Globus pallidus (tissue), 1 donor: ENCODE results near the gene RNF175.

Experiments used
- DNase-seq: peaks from one replicate; pipeline ENCODE4 v3.0.0-alpha.2; 2015; ENCODE audit warnings: low spot score

RNF175 gene

DNA sequence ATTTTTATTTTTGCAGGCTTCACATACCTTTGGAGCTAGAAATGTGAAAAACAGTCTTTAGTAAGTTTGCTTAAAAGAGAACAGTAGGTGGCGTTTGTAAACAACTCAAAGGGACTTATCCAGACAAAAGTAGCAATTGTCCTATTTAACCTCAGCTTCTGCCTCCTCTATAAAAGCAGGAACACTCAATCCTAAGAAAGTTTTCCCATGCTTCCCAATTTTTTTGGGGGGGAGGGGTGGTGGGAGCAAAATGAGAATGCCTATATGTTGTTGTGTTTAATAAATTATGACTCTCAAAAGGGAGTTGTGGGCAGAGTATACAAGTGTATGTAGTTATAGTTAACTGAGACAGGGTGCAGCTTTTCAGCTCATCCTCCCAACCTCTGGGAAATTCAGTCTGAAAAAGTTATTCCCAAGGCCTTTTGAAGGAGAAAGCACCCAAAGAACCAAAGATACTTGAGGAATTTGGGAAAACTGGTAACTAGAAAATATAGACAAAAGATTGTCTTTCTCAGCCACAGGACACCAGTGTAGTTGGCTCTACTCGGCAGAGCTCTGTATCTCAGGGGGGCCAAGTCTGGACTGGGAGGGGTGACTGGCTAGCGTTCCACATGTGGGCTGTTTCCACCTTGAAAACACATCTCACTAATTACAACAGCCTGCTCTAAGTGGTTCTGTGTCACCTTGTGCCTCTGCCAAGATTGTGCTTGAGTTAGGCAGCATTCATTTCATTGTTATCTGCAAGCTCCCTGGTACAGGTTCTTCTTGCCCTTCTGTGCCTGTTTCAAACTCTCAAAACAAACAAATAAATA is 26.3 kb upstream of the RNF175 start:
- DNase-seq: peak; percentile 20

DNA sequence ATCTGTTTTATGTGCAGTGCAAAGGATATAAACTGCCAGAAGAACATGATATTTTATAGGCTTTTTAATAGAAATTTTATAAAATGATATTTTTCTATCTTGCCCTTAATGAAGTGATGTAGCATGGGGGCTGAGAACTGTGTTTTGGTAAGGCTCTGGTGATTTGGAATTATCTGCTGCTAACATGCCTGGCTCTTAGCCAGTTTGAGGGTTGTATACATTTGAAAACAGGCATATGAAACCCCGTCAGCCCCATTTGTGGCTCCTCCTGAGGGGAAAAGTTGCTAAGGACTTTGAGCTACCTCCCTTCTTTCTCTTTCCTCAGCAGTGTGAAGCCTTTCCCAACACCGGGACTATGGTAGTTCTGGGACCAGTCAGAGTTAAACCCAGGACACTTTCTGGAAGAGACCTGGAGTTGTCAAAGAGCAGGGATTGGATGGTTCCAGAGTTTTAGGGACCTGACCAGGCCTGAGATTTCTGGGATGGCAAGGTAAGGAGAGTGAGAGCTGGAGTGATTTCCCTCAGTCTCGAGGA is 24.4 kb upstream of the RNF175 start:
- DNase-seq: no peak

DNA sequence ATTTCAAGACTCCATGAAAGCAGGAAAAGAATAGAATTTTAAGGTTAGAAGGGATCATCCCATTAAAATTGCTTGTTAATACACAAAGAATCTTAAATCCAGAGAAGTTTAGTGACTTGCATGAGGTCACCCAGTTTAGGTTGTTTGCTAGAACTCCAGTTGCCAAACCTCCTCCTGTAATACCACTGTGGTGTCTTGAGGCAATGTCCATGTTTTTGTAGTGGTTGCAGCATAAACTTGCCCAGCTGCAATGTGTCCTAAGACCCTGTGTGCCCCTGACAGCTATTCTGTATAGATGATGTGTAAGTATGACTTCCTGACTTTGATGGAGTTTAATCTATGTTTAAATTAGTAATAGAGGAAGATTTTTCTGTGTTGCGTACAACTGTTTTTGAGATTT is 22.8 kb upstream of the RNF175 start:
- DNase-seq: no peak

DNA sequence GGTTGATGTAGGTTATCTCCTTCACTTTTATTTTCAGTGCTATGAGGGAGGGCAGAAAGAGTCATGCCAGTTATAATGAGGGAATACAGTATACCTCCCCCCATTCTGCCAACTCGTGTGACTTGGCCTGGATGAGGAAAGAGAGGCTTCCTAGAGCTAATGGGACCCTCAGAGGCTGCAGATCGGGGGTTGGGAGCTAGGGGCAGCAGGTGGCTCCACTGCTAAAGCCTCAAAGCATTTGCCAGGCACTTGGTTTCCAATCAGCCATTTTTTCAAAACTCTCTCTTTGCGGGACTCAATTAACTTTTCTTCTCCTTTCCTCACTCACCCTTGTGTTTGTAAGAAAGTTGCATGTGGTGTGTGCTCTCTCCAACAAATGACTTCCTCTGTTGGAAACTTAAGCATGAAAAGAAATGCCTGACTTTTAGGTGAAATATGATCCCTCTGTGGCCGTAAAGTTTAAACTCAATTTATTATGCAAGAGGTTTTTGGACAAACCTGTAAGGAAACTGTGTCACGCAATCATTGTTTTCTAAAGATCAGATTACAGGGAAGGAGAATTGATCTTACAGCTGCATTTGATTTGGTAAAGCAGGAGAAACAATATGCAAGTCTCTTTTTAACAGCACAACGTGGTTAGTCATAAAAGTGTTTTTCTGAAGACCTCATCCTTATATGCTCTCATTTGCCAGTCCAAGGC is 22.0 kb upstream of the RNF175 start:
- DNase-seq: no peak

GRCh38 chr4:153781280-153781679 is 21.5 kb upstream of the RNF175 start:
- no peak for DNase-seq

DNA sequence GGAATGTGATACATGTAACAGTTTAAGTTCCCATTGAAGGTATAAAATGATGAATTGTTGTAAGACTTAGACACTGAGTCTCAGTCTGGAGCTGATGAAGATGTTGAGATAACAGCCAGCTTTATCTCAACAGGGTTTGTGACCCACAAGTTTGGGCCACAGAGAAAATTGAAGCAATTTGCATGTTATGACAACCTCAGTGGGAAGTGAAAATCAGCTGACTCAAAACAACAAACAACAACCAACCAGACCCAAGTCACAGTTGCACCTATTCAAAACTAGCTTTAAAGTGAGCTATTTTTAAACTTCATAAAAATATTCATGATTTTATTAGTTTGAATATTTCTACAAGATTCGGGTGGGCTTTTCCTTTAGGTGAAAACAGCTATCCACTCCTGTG is 21.1 kb upstream of the RNF175 start:
- DNase-seq: no peak

GRCh38 chr4:153780221-153780620 is 20.4 kb upstream of the RNF175 start:
- DNase-seq: no peak

DNA sequence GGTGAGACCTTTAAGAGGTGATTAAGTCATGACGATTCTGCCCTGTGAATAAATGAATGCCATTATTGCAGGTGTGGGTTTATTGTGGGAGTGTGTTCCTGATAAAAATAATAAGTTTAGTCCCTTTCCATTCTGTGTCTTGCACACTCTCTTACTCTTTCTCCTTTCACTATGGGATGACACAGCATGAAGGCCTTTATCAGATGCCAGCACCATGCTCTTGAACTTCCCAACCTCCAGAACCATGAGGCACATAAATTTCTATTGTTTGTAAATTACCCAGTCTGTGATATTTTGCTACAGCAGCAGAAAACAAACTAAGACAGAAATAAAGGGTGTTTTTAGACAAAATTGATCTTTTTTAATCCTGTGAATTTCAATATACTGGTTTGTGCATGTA is 18.6 kb upstream of the RNF175 start:
- no peak for DNase-seq

- no peak for DNase-seq
Observed at GRCh38 chr4:153777421-153777820, 17.6 kb upstream of the RNF175 start.

GRCh38 chr4:153776601-153777000 is 16.8 kb upstream of the RNF175 start:
- no peak for DNase-seq

DNA sequence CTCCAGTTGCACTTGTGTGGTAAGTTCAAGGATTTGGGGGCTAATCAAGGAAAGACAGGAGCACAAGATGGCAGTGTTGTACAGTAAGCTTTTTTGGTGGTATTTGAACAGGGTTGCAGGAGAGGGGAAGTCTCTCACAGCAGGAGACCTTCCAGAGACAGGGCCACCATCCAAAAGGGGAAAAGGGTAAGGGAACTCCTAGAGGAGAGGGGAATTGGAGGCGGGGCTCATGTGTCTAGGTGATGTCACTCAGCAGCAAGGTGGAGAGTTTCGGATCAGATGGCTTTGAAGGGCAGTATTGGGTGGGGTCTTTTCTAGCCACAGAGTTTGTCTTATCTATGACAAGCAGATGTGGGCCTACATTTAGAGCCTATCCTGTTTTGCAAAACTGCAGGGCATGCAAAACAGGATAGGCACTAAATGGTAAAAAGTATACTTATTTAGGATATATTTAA is 13.4 kb upstream of the RNF175 start:
- DNase-seq: no peak

DNA sequence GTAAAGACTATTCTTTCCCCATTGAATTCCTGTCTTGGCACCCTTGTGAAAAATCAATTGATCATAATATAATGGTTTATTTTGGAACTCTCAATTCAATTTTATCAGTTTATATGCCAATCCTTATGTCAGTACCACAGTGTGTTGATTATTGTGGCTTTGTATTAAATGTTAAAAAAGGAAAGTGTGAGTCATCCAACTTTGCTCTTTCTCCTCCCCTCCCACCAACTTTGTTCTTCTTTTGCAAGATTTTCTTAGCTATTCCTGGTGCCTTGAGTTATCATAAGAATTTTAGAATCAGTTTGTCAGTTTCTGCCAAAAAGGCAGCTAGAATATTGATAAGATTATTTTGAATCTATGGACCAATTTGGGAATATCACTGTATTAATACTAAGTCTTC is 11.2 kb upstream of the RNF175 start:
- DNase-seq: no peak

DNA sequence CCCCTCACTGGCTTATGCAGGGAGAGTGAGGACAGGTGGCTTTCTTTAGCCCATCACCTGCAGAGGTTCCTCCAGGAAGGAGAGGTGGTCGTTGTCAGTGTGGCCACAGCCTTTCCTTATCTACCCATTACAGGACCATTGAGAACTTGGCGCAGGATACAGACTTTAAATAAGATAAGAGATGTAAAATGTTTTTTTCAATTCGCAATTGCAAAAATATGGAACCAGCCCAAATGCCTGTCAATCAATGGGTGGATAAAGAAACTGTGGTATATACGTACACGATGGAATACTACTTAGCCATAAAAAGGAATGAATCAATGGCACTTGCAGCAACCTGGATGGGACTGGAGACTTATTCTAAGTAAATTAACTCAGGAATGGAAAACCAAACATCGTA is 6.9 kb upstream of the RNF175 start:
- no peak for DNase-seq

GRCh38 chr4:153765894-153766293 is 6.1 kb upstream of the RNF175 start:
- DNase-seq: no peak

- no peak for DNase-seq
Observed at GRCh38 chr4:153764601-153765368, 5.0 kb upstream of the RNF175 start.

GRCh38 chr4:153763404-153763803 is 3.6 kb upstream of the RNF175 start:
- no peak for DNase-seq

DNA sequence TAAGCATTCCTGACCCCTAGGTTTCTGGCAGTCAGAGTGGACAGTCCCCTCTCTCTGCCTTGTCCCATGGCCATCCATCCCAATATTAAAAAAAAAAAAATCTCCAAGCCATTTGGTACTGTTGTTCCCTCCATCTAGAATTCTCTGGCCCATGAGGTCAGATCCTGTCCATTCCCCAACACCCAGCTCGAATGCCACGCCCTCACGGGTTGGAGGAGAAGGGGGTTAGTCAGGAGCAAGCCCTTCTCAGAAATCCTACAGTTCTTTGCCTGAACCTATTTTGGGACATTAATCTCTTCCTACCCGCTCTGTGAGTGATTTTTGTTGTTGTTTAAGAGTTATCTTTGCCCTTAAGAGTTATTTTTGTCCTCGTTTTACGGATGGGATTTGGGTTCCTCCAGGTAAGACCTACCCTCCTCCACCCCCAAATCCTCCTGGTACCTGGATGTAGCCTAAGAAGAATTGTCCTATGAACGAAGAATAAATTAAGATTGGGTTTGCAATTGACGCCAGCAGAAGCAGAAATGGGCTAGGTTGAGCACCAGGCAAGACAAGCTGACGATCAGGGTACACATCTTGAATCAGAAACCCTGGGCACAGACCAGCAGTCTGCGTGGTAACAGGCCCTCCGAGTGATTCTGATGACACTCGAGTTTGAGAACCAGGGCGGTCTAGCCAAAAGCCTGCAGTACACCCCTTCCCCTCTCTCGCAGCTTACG is 977 bp downstream of the RNF175 start:
- no peak for DNase-seq

DNA sequence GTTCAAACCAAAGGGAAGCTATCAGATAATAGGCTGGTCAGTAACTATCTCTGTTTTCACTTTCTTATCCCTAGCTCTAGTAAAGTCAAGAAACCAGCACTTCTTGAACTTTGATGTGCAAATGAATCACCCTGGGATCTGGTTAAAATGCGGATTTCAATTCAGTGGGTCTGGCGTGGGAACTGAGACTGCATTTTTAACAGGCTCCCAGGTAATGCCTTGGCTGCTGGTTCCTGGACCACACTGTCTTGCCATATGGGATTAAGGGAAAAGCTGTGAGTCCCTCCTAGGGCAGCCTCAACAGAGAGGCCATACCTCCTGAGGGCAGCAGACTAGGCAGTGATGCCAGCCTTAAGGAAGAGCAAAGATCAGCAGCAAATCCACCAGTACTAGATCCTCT is 1.7 kb downstream of the RNF175 start:
- no peak for DNase-seq

DNA sequence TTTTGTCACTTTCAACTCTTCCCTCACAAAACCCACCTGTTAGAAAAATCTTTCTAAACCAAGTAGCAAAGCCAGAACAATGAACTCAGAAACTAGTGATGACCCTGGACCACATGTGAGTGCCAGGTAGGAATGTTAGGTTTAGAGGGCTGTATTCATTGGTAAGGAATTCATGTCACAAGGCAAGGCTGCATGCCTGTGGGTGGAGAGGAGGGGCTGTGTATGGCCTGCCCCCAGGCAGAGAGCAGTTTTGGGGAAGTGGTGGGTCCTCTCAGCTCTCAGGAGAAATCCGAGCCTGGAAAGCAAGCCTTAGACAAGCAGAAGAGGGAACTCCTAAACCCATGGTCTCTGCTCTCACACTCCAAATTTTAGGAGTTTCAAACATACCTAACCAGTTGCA is 2.4 kb downstream of the RNF175 start:
- DNase-seq: no peak

DNA sequence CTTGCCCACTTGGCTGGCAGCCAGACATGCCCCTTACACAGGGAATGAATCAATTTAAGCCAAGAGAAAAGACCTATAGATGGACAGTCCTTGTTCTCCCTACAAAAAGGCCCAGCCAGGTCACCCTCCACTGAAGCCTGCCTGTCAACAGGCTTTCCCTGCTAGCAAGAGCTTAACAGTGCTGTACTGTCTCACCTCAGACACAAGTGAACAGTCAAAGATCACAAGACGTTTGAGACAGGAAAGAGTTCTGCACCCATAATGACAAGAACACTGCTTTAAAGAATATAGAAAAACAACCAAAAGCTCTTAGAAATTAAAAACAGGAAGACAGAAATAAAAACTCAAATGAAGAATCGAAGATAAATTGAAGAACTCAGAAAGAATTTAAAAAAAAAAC is 4.6 kb downstream of the RNF175 start:
- DNase-seq: no peak

DNA sequence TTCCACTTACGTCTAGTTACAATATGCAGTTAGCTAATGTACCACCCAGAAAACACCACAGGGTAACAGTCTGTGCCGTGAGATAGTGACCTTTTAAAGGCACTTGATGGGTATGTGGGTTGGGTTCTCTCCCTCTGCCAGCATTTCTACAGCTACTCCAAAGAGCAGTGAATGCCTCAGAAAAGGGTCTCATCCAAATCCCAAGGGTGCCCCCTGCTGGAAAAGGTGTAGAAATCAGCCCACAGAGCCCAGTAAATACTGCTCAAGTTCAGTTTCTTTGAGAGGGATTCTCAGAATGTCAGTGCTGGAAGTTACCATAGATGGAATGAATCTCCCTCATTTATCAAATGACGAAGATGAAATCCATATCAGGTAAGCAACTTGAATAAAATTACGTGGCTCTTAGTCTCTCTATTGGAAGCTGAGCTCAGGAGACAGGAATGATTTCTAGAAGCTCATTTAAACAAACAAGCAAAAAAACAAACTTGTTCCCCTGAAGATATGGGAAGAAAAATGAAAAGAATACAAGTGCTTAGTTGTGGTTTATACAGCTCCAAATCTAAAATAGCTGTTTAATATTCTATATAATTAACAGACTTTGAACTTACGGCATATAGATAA is 9.5 kb downstream of the RNF175 start:
- peak; percentile 77 for DNase-seq
